Fibroblast of lung (primary cell): ENCODE measurements around the gene KCNQ4.

Source experiments
- CTCF ChIP-seq, 2 donors: IDR thresholded peaks in 1 of 2; conservative IDR thresholded peaks in 1 of 2; 1 replicate in 1 of 2; 2 replicates in 1 of 2; pipeline ENCODE4 v1.5.1; 2011 to 2012; ENCODE audit warnings: low read length in 2 of 2, control low read depth in 1 of 2, inconsistent platforms in 1 of 2, low read depth in 1 of 2, mild to moderate bottlenecking in 1 of 2
- EZH2 ChIP-seq: IDR thresholded peaks from 2 replicates; pipeline ENCODE4 v1.5.1; 2012; ENCODE audit warnings: low read length, control low read depth, mild to moderate bottlenecking; ENCODE audit errors: missing control alignments

- no peak for TF ChIP-seq CTCF (conservative IDR thresholded peaks at IDR 0.05 in 1 of 2, IDR thresholded peaks at IDR 0.05 in 1 of 2; ENCODE audit: low read depth in 1 of 2, low read length in 2 of 2)
- no peak for TF ChIP-seq EZH2
These were observed 69.7 kb downstream of the KCNQ4 start for GRCh38 chr1:40853113-40853884.
